OCI-LY3 (cell line): ENCODE measurements around the gene CDC25A.

Experiments
- EZH2phosphoT487 ChIP-seq: fragments of 200-600 bp; shearing (Covaris generic); IDR thresholded peaks from 2 replicates; pipeline ENCODE4 v1.6.1; 2018; ENCODE audit warnings: antibody characterized with exemption, mixed run types, low read depth
- TF ChIP-seq, protein P1 (sequence below): fragments of 200-600, 300-600 bp; sonication (generic); IDR thresholded peaks from 2 replicates; pipeline ENCODE4 v1.5.1; 2014; ENCODE audit warnings: antibody characterized with exemption, low read length, low read depth

GRCh38 chr3:48137425-48137999 lies 50.7 kb downstream of the CDC25A start:
- TF ChIP-seq, protein P1, sequence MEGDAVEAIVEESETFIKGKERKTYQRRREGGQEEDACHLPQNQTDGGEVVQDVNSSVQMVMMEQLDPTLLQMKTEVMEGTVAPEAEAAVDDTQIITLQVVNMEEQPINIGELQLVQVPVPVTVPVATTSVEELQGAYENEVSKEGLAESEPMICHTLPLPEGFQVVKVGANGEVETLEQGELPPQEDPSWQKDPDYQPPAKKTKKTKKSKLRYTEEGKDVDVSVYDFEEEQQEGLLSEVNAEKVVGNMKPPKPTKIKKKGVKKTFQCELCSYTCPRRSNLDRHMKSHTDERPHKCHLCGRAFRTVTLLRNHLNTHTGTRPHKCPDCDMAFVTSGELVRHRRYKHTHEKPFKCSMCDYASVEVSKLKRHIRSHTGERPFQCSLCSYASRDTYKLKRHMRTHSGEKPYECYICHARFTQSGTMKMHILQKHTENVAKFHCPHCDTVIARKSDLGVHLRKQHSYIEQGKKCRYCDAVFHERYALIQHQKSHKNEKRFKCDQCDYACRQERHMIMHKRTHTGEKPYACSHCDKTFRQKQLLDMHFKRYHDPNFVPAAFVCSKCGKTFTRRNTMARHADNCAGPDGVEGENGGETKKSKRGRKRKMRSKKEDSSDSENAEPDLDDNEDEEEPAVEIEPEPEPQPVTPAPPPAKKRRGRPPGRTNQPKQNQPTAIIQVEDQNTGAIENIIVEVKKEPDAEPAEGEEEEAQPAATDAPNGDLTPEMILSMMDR = no peak
- no peak for TF ChIP-seq EZH2phosphoT487
